Naive thymus-derived CD4-positive, alpha-beta T cell (primary cell): Measurements from ENCODE around the gene PACRG. TPM values are rescaled to one million over a fixed set of nuclear protein-coding genes. Genes with fewer than 3 reads are reported as not detected.

ENCODE experiments used
- ATAC-seq: fragments of 150-1000 bp; cut with Tn5 transposase; 2 replicates; pipeline ENCODE4 v1.10.0; 2021; ENCODE audit warnings: mild to moderate bottlenecking, moderate library complexity
- CTCF ChIA-PET: fragments of 350-600 bp; sonication (Branson Sonifier 250); formaldehyde crosslinking; loops from one replicate; lab custom pipeline; 2021; ENCODE audit warnings: antibody characterized with exemption; lab: Charles Lee
- POLR2A ChIA-PET: fragments of 350-600 bp; sonication (Branson Sonifier 250); formaldehyde crosslinking; loops from one replicate; lab custom pipeline; 2021; ENCODE audit warnings: antibody characterized with exemption, inconsistent platforms; lab: Charles Lee
- DNase-seq, 9 donors: peaks; one replicate each; pipeline versions ENCODE4 v3.0.0 to v3.0.0-alpha.2; 2020 to 2022; ENCODE audit warnings: mixed read lengths in 1 of 9
- H3K27ac ChIP-seq: one replicate; pipeline ENCODE4 v1.7.0; 2013; ENCODE audit warnings: mild to moderate bottlenecking, low read depth, low read length, moderate library complexity
- H3K27me3 ChIP-seq, 2 donors: one replicate each; pipeline ENCODE4 v1.7.0; 2013; ENCODE audit warnings: low read length in 2 of 2, mild to moderate bottlenecking in 2 of 2, moderate library complexity in 2 of 2; ENCODE audit not compliant: control insufficient read depth in 2 of 2, insufficient read depth in 2 of 2
- H3K36me3 ChIP-seq, 3 experiments: 1 replicate in 2 of 3; 2 replicates in 1 of 3; pipeline ENCODE4 v1.7.0; 2013; ENCODE audit warnings: low read length in 3 of 3, mild to moderate bottlenecking in 3 of 3, moderate library complexity in 1 of 3; ENCODE audit not compliant: insufficient read depth in 3 of 3, control insufficient read depth in 2 of 3
- H3K4me1 ChIP-seq, 2 donors: one replicate each; pipeline ENCODE4 v1.7.0; 2013; ENCODE audit warnings: low read length in 2 of 2, mild to moderate bottlenecking in 2 of 2, moderate library complexity in 1 of 2; ENCODE audit not compliant: control insufficient read depth in 2 of 2, insufficient read depth in 2 of 2
- H3K4me3 ChIP-seq: 2 replicates; pipeline ENCODE4 v1.7.0; 2013; ENCODE audit warnings: mild to moderate bottlenecking, low read length
- H3K9me3 ChIP-seq, 3 experiments: 1 replicate in 2 of 3; 2 replicates in 1 of 3; pipeline ENCODE4 v1.7.0; 2013; ENCODE audit warnings: low read length in 3 of 3; ENCODE audit not compliant: control insufficient read depth in 2 of 3
- H3K27ac Mint-ChIP-seq, 9 donors: one replicate each; pipeline ENCODE4 v1.8.0; 2020 to 2022; ENCODE audit warnings: mixed read lengths in 9 of 9, mild to moderate bottlenecking in 8 of 9, moderate library complexity in 5 of 9, inconsistent platforms in 2 of 9
- H3K27me3 Mint-ChIP-seq, 5 donors: one replicate each; pipeline ENCODE4 v1.8.0; 2021 to 2022; ENCODE audit warnings: mixed read lengths in 5 of 5, mild to moderate bottlenecking in 1 of 5
- H3K36me3 Mint-ChIP-seq, 5 donors: one replicate each; pipeline ENCODE4 v1.8.0; 2020 to 2022; ENCODE audit warnings: mixed read lengths in 5 of 5, mild to moderate bottlenecking in 3 of 5, inconsistent platforms in 1 of 5
- H3K4me1 Mint-ChIP-seq, 7 donors: one replicate each; pipeline ENCODE4 v1.8.0; 2020 to 2022; ENCODE audit warnings: mixed read lengths in 7 of 7, mild to moderate bottlenecking in 3 of 7, inconsistent platforms in 1 of 7
- H3K4me3 Mint-ChIP-seq, 10 donors: one replicate each; pipeline ENCODE4 v1.8.0; 2020 to 2022; ENCODE audit warnings: mild to moderate bottlenecking in 10 of 10, mixed read lengths in 10 of 10, moderate library complexity in 6 of 10, inconsistent platforms in 2 of 10
- H3K9me3 Mint-ChIP-seq, 11 donors: one replicate each; pipeline ENCODE4 v1.8.0; 2020 to 2022; ENCODE audit warnings: mixed read lengths in 11 of 11, mild to moderate bottlenecking in 4 of 11, inconsistent platforms in 1 of 11, moderate library complexity in 1 of 11
- intact Hi-C, 2 donors: fragments of 100-400 bp; cut with micrococcal nuclease; formaldehyde crosslinking; loops; one replicate each; pipeline ENCODE4 v1.15.1; 2023
- polyA plus RNA-seq, 2 donors: library from polyadenylated mRNA; unstranded; fragments of 300-500 nt; fragmentation: Illumina TruSeq; gene quantifications; one replicate each; pipeline ENCODE4 v1.2.3, GENCODE V29; 2021
- total RNA-seq, 6 experiments: library from RNA in 5 of 6; stranded (reverse) in 5 of 6; gene quantifications; 1 replicate in 5 of 6; 2 replicates in 1 of 6; pipeline ENCODE4 v1.2.3 and lab custom pipeline; 2021 to 2026

The PACRG gene
- total and polyA plus RNA-seq, 7 experiments from 2014 or later: 0.89 to 2.2 (median 1.5) TPM; not detected in 1

DNA sequence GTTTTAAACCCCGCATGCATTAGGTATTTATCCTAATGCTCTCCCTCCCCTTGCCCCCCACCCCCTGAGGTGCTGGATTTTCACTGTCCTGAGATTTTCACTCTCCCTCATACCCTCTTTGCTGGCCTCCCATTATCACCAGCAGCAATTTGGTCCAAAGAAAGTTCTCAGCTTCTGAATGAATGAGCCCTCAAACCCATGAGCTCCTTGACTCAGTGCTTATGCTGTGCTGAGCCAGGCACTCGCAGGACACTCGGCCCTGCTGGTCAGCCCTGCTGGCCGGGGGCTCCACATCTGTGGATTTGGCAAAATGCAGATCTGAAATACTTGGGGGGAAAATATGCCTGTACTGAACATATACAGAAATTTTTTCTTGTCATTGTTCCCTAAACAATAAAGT, 533.6 kb downstream of the PACRG start:
- ChIA-PET CTCF (no interaction called here), POLR2A (no interaction called here)
- no peak overlapping the region for H3K27ac Mint-ChIP-seq
- no peaks in the 10 kb centered on the region for H3K9me3 Mint-ChIP-seq
- peaks cover 0 to 12% (median 9%) of the 10 kb centered on the region in 7 donors for H3K4me1 Mint-ChIP-seq
- peaks cover 0 to 30% (median 26%) of the 10 kb centered on the region in 5 donors for H3K27me3 Mint-ChIP-seq
- H3K4me3 ChIP-seq: no peak overlapping the region
- H3K36me3 Mint-ChIP-seq: no peaks in the 10 kb centered on the region
- intact Hi-C loops: no loop called here
- no peak overlapping the region for H3K27ac ChIP-seq
- ATAC-seq (no peak), DNase-seq (no peak)
- H3K4me1 ChIP-seq: peaks cover 0 to 4% of the 10 kb centered on the region in 2 donors
- H3K9me3 ChIP-seq: no peaks in the 10 kb centered on the region
- no peaks in the 10 kb centered on the region for H3K36me3 ChIP-seq
- no peak overlapping the region for H3K4me3 Mint-ChIP-seq
- H3K27me3 ChIP-seq: no peaks in the 10 kb centered on the region

DNA sequence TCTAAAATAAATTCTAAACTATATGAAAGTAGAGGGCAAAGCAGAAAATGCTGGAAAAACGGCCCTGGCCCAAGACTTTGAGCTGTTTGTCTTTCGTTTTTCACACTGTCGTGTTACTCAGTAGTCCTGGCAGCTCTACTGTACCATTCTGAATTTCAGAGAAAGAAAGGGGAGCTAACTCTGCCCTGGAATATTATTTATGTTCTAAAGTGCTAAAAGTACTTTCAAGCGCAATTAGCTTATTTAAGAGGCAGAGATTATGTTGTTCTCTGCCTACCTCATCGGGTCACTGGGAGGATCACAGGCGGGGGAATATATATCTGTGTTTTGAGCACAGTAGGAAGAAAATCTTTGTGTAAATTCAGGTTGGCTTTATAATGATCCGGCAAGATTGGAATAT, 534.3 kb downstream of the PACRG start:
- Mint-ChIP-seq H3K9me3 (no peaks in the 10 kb centered on the region), H3K4me1 (peaks cover 0 to 12% (median 9%) of the 10 kb centered on the region in 7 donors), H3K36me3 (no peaks in the 10 kb centered on the region), H3K27me3 (peaks cover 0 to 34% (median 28%) of the 10 kb centered on the region in 5 donors), H3K4me3 (no peak overlapping the region), H3K27ac (no peak overlapping the region)
- ChIA-PET POLR2A (no interaction called here), CTCF (no interaction called here)
- H3K4me1 ChIP-seq: peaks cover 0 to 4% of the 10 kb centered on the region in 2 donors
- H3K36me3 ChIP-seq: no peaks in the 10 kb centered on the region
- no peak overlapping the region for H3K27ac ChIP-seq
- H3K27me3 ChIP-seq: no peaks in the 10 kb centered on the region
- H3K9me3 ChIP-seq: no peaks in the 10 kb centered on the region
- no peak overlapping the region for H3K4me3 ChIP-seq
- DNase-seq (no peak), ATAC-seq (no peak)
- intact Hi-C loops: no loop called here

DNA sequence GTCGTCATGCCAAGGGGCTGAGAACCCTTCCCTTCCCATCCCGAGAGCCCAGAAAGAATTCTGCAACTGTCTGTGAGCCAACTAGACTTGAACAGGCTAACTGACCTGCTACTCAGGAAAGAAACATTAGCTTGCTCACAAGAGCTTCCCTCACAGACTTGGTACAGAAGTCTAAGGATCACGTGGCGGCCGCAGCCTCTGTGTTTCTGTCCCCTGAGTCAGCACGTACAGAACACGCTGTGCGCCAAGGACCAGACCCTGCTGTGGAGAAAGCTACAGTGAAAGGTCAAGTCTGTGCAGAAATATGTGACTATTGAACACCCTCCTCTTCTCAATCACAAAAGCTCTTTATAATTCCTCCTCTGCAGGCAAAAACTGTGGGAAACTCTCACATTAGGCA, 535.4 kb downstream of the PACRG start:
- H3K9me3 Mint-ChIP-seq: no peaks in the 10 kb centered on the region

DNA sequence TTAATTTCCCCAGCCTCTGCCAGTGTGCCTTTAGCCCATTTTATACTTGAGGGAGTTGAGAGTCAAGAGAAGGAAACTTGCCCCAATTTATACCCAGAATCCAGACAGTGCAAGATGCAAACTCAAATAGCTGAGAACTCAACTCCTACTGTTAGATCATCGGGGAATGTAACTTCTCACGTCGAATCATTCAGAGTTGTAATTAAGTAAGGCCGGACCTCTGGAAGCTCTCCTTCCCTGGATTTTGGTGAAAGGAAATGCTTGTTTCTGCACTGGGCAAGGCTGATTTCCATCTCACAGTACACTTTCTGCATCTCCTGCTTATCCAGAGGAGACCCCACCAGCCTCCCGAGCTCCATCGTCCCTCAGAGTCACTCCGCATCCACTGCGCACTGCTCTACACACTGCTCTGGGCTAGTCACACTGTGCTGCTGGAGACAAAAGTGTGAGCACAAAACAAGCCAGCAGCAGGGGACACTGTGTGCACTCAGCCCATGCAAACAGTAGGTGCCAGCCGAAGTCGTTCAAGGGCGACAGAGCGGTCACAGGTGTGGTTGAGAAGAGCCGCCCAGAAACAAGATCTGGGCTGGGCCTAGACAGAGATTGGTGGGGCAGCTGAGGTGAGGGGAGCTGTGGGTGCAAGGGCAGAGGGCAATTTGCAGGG, 536.4 kb downstream of the PACRG start:
- no peak overlapping the region for H3K4me3 Mint-ChIP-seq
- H3K9me3 Mint-ChIP-seq: no peaks in the 10 kb centered on the region
- intact Hi-C loops: no loop called here
- H3K27ac Mint-ChIP-seq: peak overlapping the region in 2 of 9 donors; percentile 16 to 41
- no peaks in the 10 kb centered on the region for H3K36me3 Mint-ChIP-seq
- POLR2A ChIA-PET: no interaction called here
- H3K4me1 Mint-ChIP-seq: peaks cover 0 to 12% (median 9%) of the 10 kb centered on the region in 7 donors
- no peak overlapping the region for H3K27ac ChIP-seq
- DNase-seq: no peak
- no peaks in the 10 kb centered on the region for H3K36me3 ChIP-seq
- H3K27me3 ChIP-seq: no peaks in the 10 kb centered on the region
- H3K4me3 ChIP-seq: no peak overlapping the region
- peaks cover 0 to 34% (median 23%) of the 10 kb centered on the region in 5 donors for H3K27me3 Mint-ChIP-seq
- CTCF ChIA-PET: interaction anchor here (0.5 kb wide), 1 partner anchor 401 kb away, joined by 3 read pairs; no protein-coding TSS in a partner anchor
- peaks cover 0 to 4% of the 10 kb centered on the region in 2 donors for H3K4me1 ChIP-seq
- no peaks in the 10 kb centered on the region for H3K9me3 ChIP-seq
- no peak for ATAC-seq

More for the DNA sequence above, 535.4 kb downstream of the PACRG start:
- Mint-ChIP-seq H3K36me3 (no peaks in the 10 kb centered on the region), H3K4me1 (peaks cover 0 to 12% (median 9%) of the 10 kb centered on the region in 7 donors), H3K4me3 (no peak overlapping the region), H3K27me3 (peaks cover 0 to 34% (median 25%) of the 10 kb centered on the region in 5 donors), H3K27ac (no peak overlapping the region)
- H3K4me3 ChIP-seq: no peak overlapping the region
- H3K4me1 ChIP-seq: peaks cover 0 to 4% of the 10 kb centered on the region in 2 donors
- no peaks in the 10 kb centered on the region for H3K36me3 ChIP-seq
- no peaks in the 10 kb centered on the region for H3K9me3 ChIP-seq
- CTCF ChIA-PET: interaction anchor here (0.7 kb wide), 1 partner anchor 15 kb away, joined by 4 read pairs; no protein-coding TSS in a partner anchor
- intact Hi-C loops: no loop called here
- ATAC-seq (no peak), DNase-seq (no peak)
- POLR2A ChIA-PET: no interaction called here
- no peak overlapping the region for H3K27ac ChIP-seq
- H3K27me3 ChIP-seq: no peaks in the 10 kb centered on the region

DNA sequence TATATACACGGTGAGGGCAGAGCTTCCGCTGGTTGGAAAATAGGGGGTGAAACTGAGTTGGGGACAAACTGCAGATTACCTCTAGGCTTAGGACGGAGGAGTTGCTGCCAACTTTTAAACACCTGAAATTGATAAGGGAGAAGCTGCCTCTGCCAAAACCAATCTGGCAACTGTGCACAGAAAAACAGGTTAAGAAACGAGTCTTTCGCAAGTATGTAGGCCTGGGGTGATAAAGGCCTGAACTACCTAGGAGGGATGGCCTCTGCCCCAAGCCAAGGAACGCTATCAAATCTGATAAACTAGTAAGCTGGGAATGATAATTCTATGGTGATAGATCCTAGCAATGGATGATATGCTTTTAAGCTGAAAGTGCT, 536.9 kb downstream of the PACRG start:
- ChIA-PET CTCF (interaction anchor here (0.5 kb wide), 1 partner anchor 401 kb away, joined by 3 read pairs; no protein-coding TSS in a partner anchor), POLR2A (no interaction called here)
- no peak for ATAC-seq
- Histone ChIP-seq H3K9me3 (no peaks in the 10 kb centered on the region), H3K27ac (no peak overlapping the region), H3K4me1 (peaks cover 0 to 4% of the 10 kb centered on the region in 2 donors), H3K36me3 (no peaks in the 10 kb centered on the region), H3K27me3 (no peaks in the 10 kb centered on the region), H3K4me3 (no peak overlapping the region)
- H3K4me1 Mint-ChIP-seq: peaks cover 0 to 12% (median 9%) of the 10 kb centered on the region in 7 donors
- peaks cover 0 to 29% (median 18%) of the 10 kb centered on the region in 5 donors for H3K27me3 Mint-ChIP-seq
- intact Hi-C loops: no loop called here
- no peaks in the 10 kb centered on the region for H3K36me3 Mint-ChIP-seq
- H3K9me3 Mint-ChIP-seq: no peaks in the 10 kb centered on the region
- no peak overlapping the region for H3K4me3 Mint-ChIP-seq
- H3K27ac Mint-ChIP-seq: peak overlapping the region in 2 of 9 donors; percentile 16 to 41
- DNase-seq: no peak

DNA sequence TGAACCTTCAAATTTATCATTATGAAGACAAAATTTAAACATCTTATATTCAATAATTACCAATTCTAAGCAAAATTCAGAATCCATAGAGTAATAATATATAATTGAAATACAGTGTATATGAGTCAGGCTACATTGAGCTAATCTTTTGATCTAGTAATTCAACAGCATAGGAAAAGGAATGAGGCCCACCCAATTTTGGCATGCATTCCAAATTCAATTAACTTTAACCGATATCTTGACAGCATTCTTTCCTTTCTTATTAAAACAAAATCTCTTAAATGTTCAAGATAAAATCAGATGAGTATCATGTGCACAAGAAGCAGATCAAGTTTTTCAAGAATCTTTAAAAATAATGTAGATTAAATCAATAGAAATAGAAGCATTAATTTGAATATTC, 553.9 kb downstream of the PACRG start:
- H3K4me1 ChIP-seq: no peaks in the 10 kb centered on the region
- CTCF ChIA-PET: no interaction called here
- POLR2A ChIA-PET: no interaction called here
- no peaks in the 10 kb centered on the region for H3K9me3 ChIP-seq
- H3K27me3 ChIP-seq: no peaks in the 10 kb centered on the region
- no peak overlapping the region for H3K27ac Mint-ChIP-seq
- DNase-seq (no peak), ATAC-seq (no peak)
- H3K27ac ChIP-seq: no peak overlapping the region
- H3K27me3 Mint-ChIP-seq: peaks cover 0 to 26% (median 23%) of the 10 kb centered on the region in 5 donors
- intact Hi-C loops: no loop called here
- H3K36me3 Mint-ChIP-seq: peaks cover 0 to 5% (median 0%) of the 10 kb centered on the region in 5 donors
- H3K36me3 ChIP-seq: no peaks in the 10 kb centered on the region
- H3K4me1 Mint-ChIP-seq: peaks cover 0 to 3% (median 0%) of the 10 kb centered on the region in 7 donors
- H3K9me3 Mint-ChIP-seq: peaks cover 0 to 4% (median 0%) of the 10 kb centered on the region in 11 donors
- no peak overlapping the region for H3K4me3 Mint-ChIP-seq
- no peak overlapping the region for H3K4me3 ChIP-seq

DNA sequence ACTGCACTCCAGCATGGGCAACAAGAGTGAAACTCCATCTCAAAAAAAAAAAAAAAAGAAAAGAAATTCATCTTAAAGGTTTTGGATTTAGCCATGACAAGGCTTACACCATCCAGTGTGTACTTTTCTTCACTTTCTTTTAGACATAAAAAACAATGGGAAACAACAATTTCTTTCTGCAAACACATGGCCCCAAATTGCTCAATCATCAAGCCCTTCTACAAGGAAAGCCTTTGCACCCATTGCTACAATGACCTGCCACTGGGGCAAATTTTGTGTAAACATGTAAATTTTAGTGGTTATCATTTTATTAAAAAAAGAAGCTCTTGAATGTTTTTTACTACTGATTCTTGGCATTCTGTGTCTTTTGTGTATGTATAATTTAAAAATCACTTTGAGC, 554.9 kb downstream of the PACRG start:
- no peaks in the 10 kb centered on the region for H3K9me3 ChIP-seq
- no peaks in the 10 kb centered on the region for H3K27me3 ChIP-seq
- ATAC-seq (no peak), DNase-seq (no peak)
- no peak overlapping the region for H3K4me3 Mint-ChIP-seq
- H3K27ac Mint-ChIP-seq: no peak overlapping the region
- peaks cover 0 to 26% (median 21%) of the 10 kb centered on the region in 5 donors for H3K27me3 Mint-ChIP-seq
- H3K4me3 ChIP-seq: no peak overlapping the region
- CTCF ChIA-PET: no interaction called here
- H3K36me3 Mint-ChIP-seq: peaks cover 0 to 5% (median 0%) of the 10 kb centered on the region in 5 donors
- intact Hi-C loops: no loop called here
- no peaks in the 10 kb centered on the region for H3K4me1 ChIP-seq
- no peak overlapping the region for H3K27ac ChIP-seq
- H3K36me3 ChIP-seq: no peaks in the 10 kb centered on the region
- H3K9me3 Mint-ChIP-seq: peaks cover 0 to 4% (median 0%) of the 10 kb centered on the region in 11 donors
- peaks cover 0 to 3% (median 0%) of the 10 kb centered on the region in 7 donors for H3K4me1 Mint-ChIP-seq
- POLR2A ChIA-PET: no interaction called here
